ENCODE data around the gene SRSF6.
"Not testable (repeated sequence)": the region's sequence is repeated elsewhere in the genome, so short reads cannot be mapped to it uniquely, and the experiment has no call there.

Gene SRSF6

DNA sequence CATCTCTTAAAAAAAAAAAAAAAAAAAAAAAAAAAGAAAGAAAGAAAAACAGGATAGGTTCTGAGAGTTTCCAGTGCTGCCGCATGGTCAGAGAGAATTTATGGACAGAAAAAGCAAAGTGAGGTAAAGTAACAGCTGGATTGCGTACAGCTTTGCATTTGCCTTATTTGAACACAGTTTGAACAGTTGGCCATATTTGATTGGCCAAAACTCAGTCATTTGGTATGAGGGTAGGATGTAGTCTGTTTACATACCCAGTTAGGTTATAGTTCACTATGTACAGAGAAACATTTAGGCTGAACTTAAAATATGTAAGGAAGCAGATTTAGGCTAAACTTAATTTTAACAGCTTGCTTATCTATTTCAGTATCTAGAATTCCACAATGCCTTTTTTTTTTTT is 32.3 kb downstream of the SRSF6 start:
- no peak for DNase-seq

DNA sequence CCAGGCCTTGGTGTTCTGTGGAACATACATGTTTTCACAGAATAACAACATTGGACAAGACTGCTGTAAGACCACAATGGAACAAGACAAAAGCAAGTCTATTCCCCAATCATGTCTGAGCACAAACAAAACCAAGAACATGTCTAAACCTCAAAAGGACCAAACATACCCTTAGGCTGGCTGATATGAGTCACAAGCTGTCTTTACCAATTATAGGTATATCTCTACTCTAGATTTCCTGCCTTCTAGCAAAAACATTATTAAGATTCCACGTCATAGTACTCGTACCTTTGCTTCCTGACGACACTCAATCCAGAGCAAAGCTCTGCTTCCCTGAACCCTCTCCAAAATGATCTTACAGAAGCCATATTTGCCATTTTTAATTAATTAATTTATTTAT is 34.4 kb downstream of the SRSF6 start:
- DNase-seq, result no peak

DNA sequence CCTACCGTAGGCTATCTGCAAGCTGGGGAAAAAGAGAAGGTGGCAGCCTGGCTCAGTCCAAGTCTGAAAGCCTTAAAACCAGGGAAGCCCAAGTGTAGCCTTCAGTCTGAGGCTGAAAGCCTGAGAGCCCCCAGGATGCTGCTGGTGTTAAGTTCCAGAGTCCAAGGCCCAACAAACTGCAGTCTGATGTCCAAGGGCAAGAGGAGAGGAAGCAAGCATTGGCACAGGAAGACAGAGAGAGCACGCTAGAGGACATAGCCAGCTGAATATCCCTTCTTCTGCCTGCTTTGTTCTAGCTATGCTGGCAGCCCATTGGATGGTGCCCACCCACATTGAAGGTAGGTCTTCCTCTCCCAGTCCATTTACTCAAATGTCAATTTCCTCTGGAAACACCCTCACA is 37.7 kb downstream of the SRSF6 start:
- DNase-seq, result no peak

DNA sequence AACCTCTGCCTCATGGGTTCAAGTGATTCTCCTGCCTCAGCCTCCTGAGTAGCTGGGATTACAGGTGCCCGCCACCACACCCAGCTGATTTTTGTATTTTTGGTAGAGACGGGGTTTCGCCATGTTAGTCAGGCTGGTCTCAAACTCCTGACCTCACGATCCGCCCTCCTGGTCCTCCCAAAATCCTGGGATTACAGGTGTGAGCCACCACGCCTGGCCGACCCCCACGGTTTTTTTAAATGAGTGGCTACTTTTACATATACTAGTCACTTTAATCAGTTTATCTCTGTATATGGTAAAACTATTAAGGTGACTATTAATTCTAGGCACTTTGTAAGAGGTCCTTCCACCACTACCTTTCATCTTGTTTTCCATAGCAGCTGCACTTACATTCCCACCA is 44.3 kb downstream of the SRSF6 start:
- not testable (repeated sequence) for DNase-seq

DNA sequence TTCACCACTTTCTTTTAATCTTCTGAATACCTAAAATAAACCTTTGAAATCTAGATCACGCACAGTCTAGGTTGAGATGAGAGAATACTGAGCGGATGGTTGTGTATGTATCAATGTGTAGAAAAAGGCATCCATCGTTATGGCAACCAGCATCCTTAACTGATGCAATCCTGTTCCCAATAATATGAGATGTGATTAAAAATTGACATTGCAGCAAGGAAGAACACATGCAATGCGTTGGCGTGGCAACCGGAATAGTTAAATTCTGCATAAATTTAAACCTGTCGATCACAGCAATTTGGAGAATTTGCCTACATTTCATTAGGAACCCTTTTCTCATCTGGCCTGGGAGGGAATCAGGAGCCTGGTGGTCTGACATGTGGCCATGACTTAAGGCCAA is 48.5 kb downstream of the SRSF6 start:
- DNase-seq, result no peak

DNA sequence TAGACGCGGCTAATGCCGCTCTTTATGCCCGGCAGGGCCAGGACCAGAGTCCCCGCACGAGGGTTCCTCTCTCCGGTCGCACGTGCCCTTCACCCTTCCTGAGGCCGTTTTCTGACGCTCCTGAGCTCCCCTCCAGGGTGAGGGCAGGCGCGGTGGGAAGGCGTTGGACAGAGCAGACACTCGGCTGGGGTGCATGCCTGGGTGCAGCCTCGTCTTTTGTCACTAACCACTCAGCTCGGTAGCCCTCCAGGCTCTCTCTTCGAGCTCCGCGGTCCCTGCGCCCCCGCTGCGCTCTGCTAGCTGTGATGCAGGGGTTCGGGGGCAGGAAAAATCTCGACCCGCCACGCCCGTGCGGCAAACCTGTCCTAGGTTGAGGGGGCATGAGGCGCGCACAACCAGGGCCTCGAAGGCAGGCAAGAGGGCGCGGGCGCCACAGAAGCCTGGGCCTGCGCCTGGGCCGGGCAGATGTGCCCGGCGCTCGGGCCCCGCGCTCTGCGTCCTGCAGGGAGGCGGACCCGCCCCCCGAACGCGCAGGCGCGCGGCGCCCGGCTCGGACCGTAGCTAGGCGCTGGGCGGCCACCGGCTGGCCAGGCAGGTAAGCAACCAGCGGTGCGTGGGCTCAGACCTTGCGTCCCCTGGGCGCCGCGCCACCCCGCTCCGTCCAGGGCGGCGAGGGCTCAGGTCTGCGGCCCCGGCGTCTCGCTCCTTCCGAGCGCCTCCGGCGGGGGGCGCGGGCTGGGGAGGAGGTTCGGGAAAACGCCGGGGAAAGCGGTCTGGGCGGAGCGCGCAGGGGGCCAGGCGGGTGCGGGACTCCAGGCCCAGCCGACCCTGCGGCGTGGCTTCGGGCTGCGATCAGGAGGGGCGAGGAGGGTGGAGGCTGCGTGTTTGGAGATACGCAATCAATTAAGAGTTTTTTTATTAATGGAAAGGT is 49.7 kb downstream of the SRSF6 start, which contains the start of gene L3MBTL1:
Gene L3MBTL1 (plus strand): TSS at position 548 of the 931 bp plus-strand sequence. CDS start 5,807 bp downstream, outside the sequence.
- no peak for DNase-seq

DNA sequence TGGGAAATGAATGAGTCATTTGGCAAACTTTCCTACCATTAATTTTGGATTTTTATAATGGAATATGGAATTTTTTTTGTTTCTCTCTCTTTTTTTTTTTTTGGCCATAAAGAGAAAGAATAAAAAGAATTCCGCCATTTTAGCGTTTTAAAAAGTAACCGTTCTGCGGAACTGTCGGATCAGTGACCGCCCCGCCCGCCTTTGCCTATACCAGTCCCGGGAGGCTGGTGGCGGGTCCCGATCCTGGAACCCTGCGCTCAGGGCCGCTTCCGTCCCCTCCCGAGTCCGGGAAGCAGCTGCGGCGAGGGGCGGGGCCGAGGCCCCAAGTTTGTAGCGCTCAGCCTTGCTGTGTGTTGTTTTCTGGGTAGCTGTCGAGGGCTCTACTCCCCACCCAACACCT is 50.4 kb downstream of the SRSF6 start:
- DNase-seq, result no peak

DNA sequence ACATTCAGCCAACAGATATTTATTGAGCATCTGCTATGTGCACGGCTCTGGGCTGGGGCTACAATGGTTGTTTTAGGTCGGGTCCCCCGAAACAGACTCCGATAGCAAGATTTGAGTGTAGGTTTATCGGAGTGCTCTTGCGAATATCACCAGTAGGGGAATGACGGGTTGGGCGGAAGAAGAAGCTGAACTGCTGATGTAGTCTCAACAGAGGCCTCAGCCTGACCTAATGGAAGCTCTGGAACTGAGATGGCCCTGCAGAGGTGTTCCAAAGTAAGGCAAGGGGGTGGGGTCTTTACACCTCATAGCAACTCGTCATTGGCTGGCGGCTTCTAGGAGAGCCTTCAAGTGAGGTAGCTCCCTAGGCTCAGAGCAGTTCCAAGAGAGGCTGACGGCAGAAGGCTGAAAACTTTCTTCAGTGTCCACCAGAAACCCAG is 50.9 kb downstream of the SRSF6 start:
- no peak for DNase-seq

DNA sequence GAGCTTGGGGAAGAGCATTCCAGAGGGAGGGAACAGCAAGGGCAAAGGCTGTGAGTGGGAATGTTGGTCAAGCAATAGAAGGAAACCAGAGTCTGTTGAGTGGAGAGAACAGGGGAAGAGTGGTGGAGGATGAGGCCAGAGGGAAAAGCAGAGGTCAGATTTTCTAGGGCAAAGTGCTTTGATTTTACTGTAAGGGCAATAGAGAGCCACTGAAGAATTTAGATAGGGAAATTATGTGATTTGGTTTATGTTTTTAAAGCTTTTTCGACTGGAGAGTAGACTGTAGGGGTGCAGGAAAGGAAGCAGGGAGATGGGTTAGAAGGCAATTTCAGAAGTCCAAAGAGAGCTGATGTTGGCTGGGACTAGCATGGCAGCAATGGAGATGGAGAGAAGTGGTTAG is 54.2 kb downstream of the SRSF6 start:
- no peak for DNase-seq

DNA sequence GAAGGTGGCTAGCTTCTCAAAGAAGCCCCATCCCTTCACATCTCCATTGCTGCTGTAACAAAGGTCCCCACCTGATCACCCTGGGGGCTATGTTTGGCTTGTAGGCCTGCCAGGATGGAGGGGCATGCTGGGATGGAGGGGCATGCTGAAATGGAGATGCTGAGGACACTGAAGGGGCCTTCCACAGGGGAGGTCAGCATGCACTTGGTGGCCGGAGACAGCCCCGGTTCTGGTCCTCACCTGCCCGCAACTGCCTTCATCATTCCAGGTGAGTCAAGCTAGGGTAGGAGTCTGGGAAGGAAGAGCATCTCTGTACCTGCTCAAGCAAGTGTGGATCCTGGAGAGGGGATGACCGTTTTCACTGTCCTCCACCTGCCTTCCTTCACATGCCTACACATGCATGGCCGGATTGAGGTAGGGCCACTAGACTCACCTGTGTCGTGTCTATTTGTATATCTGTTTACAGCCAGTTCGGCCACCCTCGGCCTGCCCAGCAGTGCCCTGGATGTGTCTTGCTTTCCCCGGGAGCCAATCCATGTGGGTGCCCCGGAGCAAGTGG is 55.8 kb downstream of the SRSF6 start:
- DNase-seq, result no peak
